ENCODE results near the gene LETM1.

- TF ChIP-seq, protein P1, sequence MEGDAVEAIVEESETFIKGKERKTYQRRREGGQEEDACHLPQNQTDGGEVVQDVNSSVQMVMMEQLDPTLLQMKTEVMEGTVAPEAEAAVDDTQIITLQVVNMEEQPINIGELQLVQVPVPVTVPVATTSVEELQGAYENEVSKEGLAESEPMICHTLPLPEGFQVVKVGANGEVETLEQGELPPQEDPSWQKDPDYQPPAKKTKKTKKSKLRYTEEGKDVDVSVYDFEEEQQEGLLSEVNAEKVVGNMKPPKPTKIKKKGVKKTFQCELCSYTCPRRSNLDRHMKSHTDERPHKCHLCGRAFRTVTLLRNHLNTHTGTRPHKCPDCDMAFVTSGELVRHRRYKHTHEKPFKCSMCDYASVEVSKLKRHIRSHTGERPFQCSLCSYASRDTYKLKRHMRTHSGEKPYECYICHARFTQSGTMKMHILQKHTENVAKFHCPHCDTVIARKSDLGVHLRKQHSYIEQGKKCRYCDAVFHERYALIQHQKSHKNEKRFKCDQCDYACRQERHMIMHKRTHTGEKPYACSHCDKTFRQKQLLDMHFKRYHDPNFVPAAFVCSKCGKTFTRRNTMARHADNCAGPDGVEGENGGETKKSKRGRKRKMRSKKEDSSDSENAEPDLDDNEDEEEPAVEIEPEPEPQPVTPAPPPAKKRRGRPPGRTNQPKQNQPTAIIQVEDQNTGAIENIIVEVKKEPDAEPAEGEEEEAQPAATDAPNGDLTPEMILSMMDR (IDR thresholded peaks at IDR 0.05; ENCODE audit: poor library complexity): no peak
- TF ChIP-seq EZH2phosphoT487 (IDR thresholded peaks at IDR 0.05; ENCODE audit: low read depth, severe bottlenecking, unreplicated experiment) (no peak), EZH2 (IDR thresholded peaks at IDR 0.05; ENCODE audit: borderline replicate concordance) (no peak)
Measured at GRCh38 chr4:1904042-1904441, 48.1 kb upstream of the LETM1 start.
